K562 (cell line): ENCODE measurements around the gene SETD5. TPM values are rescaled to one million over a fixed set of nuclear protein-coding genes. Genes with fewer than 3 reads are reported as not detected.
A peak's percentile ranks its signal among the peaks of the same experiment; 100 is the strongest.

ENCODE experiments used
- DNMT1 ChIP-seq: fragments of 450-650 bp; IDR thresholded peaks from 2 replicates; pipeline ENCODE4 v1.6.1; 2016; ENCODE audit warnings: antibody characterized with exemption, mild to moderate bottlenecking
- ERF ChIP-seq: fragments of 450-650 bp; formaldehyde crosslinking; IDR thresholded peaks from 2 replicates; pipeline ENCODE4 v1.4.0; 2020; ENCODE audit warnings: mild to moderate bottlenecking, mixed read lengths
- HDAC3 ChIP-seq: fragments of 450-650 bp; IDR thresholded peaks from 2 replicates; pipeline ENCODE4 v1.6.1; 2018; ENCODE audit warnings: borderline replicate concordance, mild to moderate bottlenecking, moderate library complexity; ENCODE audit not compliant: partially characterized antibody
- HMGN3 ChIP-seq: IDR thresholded peaks from 2 replicates; pipeline ENCODE4 v1.6.1; 2011; ENCODE audit warnings: borderline replicate concordance, low read depth, mild to moderate bottlenecking, mixed read lengths, low read length; ENCODE audit not compliant: insufficient read length; ENCODE audit errors: extremely low read depth
- LARP7 ChIP-seq: fragments of 450-650 bp; IDR thresholded peaks from 2 replicates; pipeline ENCODE4 v1.6.1; 2016
- NR2F6 ChIP-seq: fragments of 450-650 bp; formaldehyde crosslinking; IDR thresholded peaks from 2 replicates; pipeline ENCODE4 v1.4.0; 2020; ENCODE audit warnings: mild to moderate bottlenecking
- PHF21A ChIP-seq: fragments of 450-650 bp; IDR thresholded peaks from 2 replicates; pipeline ENCODE4 v1.6.1; 2017; ENCODE audit warnings: low read depth, borderline replicate concordance
- RBM39 ChIP-seq: fragments of 200-400 bp; formaldehyde crosslinking; optimal IDR thresholded peaks from 2 replicates; pipeline ENCODE3; 2018; ENCODE audit warnings: low read depth, low read length
- SMARCB1 ChIP-seq: IDR thresholded peaks from 2 replicates; pipeline ENCODE4 v1.6.1; 2011; ENCODE audit warnings: improper control_type of control experiment, low read depth; ENCODE audit not compliant: insufficient read length
- TFAM ChIP-seq: fragments of 250-450 bp; sonication (Bioruptor Pico); conservative IDR thresholded peaks from 2 replicates; pipeline ENCODE4 v1.5.0; 2021; ENCODE audit warnings: mild to moderate bottlenecking, moderate library complexity
- ZBTB8A ChIP-seq: fragments of 450-650 bp; IDR thresholded peaks from 2 replicates; pipeline ENCODE4 v1.6.1; 2018; ENCODE audit warnings: mild to moderate bottlenecking, moderate library complexity; ENCODE audit not compliant: partially characterized antibody
- ZKSCAN1 ChIP-seq: fragments of 150-350 bp; IDR thresholded peaks from 2 replicates; pipeline ENCODE4 v1.6.1; 2016; ENCODE audit warnings: low read depth, low read length
- ZNF384 ChIP-seq: IDR thresholded peaks from 2 replicates; pipeline ENCODE4 v1.6.1; 2012; ENCODE audit warnings: low read depth, low read length, improper control_type of control experiment
- polyA plus RNA-seq, 8 experiments: library from polyadenylated mRNA; depleted of rRNA in 4 of 8; stranded (reverse) in 5 of 8; unstranded in 3 of 8; fragments of >200 nt; fragmentation: Nextera tagmentation in 2 of 8; fragmentation: Illumina TruSeq in 1 of 8; extraction: Ambion mirVana in 2 of 8; extraction: Trizol in 1 of 8; gene quantifications; 2 replicates each; pipeline versions ENCODE4 v1.2.1 to v1.2.3, GENCODE V29; 2011 to 2014; ENCODE audit warnings: inconsistent platforms in 1 of 8, missing spikeins in 1 of 8
- total RNA-seq, 7 experiments: library from RNA; depleted of rRNA in 6 of 7; stranded (reverse); fragments of >200 nt in 6 of 7; fragmentation: Illumina TruSeq in 2 of 7; extraction: Trizol in 2 of 7; gene quantifications; 2 replicates each; pipeline versions ENCODE4 v1.2.1 to v1.2.3, GENCODE V29; 2011 to 2021; ENCODE audit warnings: low replicate concordance in 1 of 7
- TF ChIP-seq, protein P1 (sequence below): fragments of 250-450 bp; sonication (Bioruptor Pico); IDR thresholded peaks from 2 replicates; pipeline ENCODE4 v1.4.0; 2020; ENCODE audit warnings: borderline replicate concordance
- TF ChIP-seq, protein P2 (sequence below): sonication (generic); IDR thresholded peaks from 2 replicates; pipeline ENCODE4 v1.6.1; 2016
- TF ChIP-seq, protein P3 (sequence below): sonication (generic); formaldehyde crosslinking; IDR thresholded peaks from 2 replicates; pipeline ENCODE4 v1.8.1; 2023; ENCODE audit warnings: mild to moderate bottlenecking, missing genetic modification reagents
- TF ChIP-seq, protein P4 (sequence below): fragments of 450-650 bp; formaldehyde crosslinking; IDR thresholded peaks from 2 replicates; pipeline ENCODE4 v1.4.0; 2022; ENCODE audit warnings: missing genetic modification characterization
- TF ChIP-seq, protein P5 (sequence below): fragments of 200-800 bp; sonication (Bioruptor generic); IDR thresholded peaks from 2 replicates; pipeline ENCODE4 v1.6.1; 2017; ENCODE audit warnings: missing genetic modification characterization, missing compliant biosample characterization
- TF ChIP-seq, protein P6 (sequence below): fragments of 200-400 bp; formaldehyde crosslinking; IDR thresholded peaks from 2 replicates; pipeline ENCODE4 v1.6.1; 2017; ENCODE audit warnings: mild to moderate bottlenecking, low read depth, low read length, moderate library complexity

The SETD5 gene
- total and polyA plus RNA-seq, 9 of the 15 experiments (the other 6 are each of a cell fraction or from before 2014, with no cell fraction given): 20.8 to 135 (median 87.2) TPM

DNA sequence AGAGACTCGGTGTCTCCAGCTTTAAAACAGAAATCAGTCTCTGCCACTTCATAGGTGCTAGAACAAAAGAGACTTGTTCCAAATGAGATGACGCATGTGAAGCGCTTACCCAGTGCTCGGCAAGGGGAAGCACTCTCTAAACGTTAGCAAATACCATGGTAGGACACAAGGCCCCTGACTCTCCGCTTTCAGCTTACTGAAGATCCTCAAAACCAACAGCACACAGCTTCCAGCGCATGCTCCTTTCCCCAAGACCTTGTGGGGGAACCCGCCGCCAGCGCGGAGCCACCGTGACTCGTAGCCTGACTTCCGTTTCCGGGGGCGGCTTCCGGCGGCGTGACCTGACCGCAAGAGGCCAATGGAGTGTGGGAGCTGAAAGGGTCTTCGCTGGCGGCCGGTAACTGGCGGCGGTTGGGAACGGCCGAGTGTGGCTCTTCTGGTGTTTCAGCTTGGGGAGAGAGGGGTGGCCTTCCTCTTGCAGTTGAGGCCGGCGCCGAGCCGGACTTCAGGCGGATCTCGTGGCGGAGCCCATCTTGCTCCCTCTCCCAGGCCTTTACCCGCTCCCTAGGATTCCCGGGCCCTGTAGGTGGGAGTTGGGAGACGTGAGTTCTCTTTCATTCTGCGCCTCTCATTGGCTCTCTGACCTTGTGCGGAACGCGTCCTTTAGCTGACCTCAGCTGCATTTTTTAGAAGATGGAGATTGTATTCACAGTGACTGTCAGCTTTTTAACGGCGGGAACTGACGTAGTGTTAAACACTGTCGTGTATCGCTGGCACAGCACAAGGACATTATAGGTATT lies 34.5 kb upstream of the SETD5 start, which contains the start of gene THUMPD3 (continued):
- TF ChIP-seq, protein P1, sequence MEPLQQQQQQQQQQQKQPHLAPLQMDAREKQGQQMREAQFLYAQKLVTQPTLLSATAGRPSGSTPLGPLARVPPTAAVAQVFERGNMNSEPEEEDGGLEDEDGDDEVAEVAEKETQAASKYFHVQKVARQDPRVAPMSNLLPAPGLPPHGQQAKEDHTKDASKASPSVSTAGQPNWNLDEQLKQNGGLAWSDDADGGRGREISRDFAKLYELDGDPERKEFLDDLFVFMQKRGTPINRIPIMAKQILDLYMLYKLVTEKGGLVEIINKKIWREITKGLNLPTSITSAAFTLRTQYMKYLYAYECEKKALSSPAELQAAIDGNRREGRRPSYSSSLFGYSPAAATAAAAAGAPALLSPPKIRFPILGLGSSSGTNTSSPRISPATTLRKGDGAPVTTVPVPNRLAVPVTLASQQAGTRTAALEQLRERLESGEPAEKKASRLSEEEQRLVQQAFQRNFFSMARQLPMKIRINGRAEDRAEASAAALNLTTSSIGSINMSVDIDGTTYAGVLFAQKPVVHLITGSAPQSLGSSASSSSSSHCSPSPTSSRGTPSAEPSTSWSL: no peak
- no peak for TF ChIP-seq SMARCB1
- TF ChIP-seq, protein P2, sequence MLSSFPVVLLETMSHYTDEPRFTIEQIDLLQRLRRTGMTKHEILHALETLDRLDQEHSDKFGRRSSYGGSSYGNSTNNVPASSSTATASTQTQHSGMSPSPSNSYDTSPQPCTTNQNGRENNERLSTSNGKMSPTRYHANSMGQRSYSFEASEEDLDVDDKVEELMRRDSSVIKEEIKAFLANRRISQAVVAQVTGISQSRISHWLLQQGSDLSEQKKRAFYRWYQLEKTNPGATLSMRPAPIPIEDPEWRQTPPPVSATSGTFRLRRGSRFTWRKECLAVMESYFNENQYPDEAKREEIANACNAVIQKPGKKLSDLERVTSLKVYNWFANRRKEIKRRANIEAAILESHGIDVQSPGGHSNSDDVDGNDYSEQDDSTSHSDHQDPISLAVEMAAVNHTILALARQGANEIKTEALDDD: no peak
- TF ChIP-seq, protein P3, sequence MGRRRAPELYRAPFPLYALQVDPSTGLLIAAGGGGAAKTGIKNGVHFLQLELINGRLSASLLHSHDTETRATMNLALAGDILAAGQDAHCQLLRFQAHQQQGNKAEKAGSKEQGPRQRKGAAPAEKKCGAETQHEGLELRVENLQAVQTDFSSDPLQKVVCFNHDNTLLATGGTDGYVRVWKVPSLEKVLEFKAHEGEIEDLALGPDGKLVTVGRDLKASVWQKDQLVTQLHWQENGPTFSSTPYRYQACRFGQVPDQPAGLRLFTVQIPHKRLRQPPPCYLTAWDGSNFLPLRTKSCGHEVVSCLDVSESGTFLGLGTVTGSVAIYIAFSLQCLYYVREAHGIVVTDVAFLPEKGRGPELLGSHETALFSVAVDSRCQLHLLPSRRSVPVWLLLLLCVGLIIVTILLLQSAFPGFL (CRISPR knock-in tag): no peak
- TF ChIP-seq LARP7: peak; percentile 45; the same call in 1 of the 2 replicates
- no peak for TF ChIP-seq TFAM (CRISPR knock-in tag)
- TF ChIP-seq DNMT1: 0 out of 2 replicates have a peak, but pooled peaks have one; percentile 55
- TF ChIP-seq, protein P4, sequence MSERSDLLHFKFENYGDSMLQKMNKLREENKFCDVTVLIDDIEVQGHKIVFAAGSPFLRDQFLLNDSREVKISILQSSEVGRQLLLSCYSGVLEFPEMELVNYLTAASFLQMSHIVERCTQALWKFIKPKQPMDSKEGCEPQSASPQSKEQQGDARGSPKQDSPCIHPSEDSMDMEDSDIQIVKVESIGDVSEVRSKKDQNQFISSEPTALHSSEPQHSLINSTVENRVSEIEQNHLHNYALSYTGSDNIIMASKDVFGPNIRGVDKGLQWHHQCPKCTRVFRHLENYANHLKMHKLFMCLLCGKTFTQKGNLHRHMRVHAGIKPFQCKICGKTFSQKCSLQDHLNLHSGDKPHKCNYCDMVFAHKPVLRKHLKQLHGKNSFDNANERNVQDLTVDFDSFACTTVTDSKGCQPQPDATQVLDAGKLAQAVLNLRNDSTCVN (CRISPR knock-in tag): peak; percentile 70; the same call in 1 of the 2 replicates
- no peak for TF ChIP-seq NR2F6 (CRISPR knock-in tag)
- TF ChIP-seq ZNF384: no peak
- TF ChIP-seq ERF (CRISPR knock-in tag): peak; percentile 79
- TF ChIP-seq PHF21A: 0 out of 2 replicates have a peak, but pooled peaks have one; percentile 30
- TF ChIP-seq, protein P5, sequence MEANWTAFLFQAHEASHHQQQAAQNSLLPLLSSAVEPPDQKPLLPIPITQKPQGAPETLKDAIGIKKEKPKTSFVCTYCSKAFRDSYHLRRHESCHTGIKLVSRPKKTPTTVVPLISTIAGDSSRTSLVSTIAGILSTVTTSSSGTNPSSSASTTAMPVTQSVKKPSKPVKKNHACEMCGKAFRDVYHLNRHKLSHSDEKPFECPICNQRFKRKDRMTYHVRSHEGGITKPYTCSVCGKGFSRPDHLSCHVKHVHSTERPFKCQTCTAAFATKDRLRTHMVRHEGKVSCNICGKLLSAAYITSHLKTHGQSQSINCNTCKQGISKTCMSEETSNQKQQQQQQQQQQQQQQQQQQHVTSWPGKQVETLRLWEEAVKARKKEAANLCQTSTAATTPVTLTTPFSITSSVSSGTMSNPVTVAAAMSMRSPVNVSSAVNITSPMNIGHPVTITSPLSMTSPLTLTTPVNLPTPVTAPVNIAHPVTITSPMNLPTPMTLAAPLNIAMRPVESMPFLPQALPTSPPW: peak; percentile 63; the same call in 1 of the 2 replicates
- peak; percentile 81 for TF ChIP-seq HMGN3
- TF ChIP-seq RBM39: no peak
- TF ChIP-seq, protein P6, sequence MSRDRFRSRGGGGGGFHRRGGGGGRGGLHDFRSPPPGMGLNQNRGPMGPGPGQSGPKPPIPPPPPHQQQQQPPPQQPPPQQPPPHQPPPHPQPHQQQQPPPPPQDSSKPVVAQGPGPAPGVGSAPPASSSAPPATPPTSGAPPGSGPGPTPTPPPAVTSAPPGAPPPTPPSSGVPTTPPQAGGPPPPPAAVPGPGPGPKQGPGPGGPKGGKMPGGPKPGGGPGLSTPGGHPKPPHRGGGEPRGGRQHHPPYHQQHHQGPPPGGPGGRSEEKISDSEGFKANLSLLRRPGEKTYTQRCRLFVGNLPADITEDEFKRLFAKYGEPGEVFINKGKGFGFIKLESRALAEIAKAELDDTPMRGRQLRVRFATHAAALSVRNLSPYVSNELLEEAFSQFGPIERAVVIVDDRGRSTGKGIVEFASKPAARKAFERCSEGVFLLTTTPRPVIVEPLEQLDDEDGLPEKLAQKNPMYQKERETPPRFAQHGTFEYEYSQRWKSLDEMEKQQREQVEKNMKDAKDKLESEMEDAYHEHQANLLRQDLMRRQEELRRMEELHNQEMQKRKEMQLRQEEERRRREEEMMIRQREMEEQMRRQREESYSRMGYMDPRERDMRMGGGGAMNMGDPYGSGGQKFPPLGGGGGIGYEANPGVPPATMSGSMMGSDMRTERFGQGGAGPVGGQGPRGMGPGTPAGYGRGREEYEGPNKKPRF: no peak
- peak; percentile 48; the same call in 1 of the 2 replicates for TF ChIP-seq ZKSCAN1
- TF ChIP-seq HDAC3: no peak
- TF ChIP-seq ZBTB8A: no peak
